Measurements from ENCODE around the gene LRRC4C. TPM values are rescaled to one million over a fixed set of nuclear protein-coding genes. Genes with fewer than 3 reads are reported as not detected.
A peak's percentile ranks its signal among the peaks of the same experiment; 100 is the strongest.

The LRRC4C gene
- total and polyA plus RNA-seq, 2 experiments from 2014 or later: 0.35 to 1.1 TPM

DNA sequence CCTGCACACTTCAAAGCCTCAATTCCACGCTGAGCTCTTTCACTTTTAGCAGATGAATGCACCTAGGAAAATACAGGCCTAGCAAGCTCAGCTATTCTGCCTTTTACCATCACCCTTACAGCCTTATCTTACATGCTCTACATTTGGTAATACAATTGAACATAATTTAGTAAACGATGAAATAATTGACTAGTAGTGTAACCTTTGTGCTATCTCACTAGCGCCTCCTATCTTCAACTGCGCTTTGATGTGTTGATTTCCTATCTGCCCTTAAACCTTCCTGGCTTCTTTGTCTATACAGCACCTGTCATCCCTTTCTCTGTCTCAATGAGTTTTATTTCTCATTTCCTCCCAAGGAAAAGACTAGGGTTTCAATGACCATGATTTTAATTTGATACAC, 149.7 kb downstream of the LRRC4C start:
- H3K79me2 ChIP-seq (replicated peaks; ENCODE audit: insufficient read depth): no peaks in the 10 kb centered on the region
- peaks cover 15% of the 10 kb centered on the region for H3K4me1 Mint-ChIP-seq
- TF ChIP-seq EZH2phosphoT487 (IDR thresholded peaks at IDR 0.05; ENCODE audit: unreplicated experiment) (no peak), EZH2 (IDR thresholded peaks at IDR 0.05; ENCODE audit: low read depth, unreplicated experiment) (no peak)
- TF ChIP-seq, protein P1, sequence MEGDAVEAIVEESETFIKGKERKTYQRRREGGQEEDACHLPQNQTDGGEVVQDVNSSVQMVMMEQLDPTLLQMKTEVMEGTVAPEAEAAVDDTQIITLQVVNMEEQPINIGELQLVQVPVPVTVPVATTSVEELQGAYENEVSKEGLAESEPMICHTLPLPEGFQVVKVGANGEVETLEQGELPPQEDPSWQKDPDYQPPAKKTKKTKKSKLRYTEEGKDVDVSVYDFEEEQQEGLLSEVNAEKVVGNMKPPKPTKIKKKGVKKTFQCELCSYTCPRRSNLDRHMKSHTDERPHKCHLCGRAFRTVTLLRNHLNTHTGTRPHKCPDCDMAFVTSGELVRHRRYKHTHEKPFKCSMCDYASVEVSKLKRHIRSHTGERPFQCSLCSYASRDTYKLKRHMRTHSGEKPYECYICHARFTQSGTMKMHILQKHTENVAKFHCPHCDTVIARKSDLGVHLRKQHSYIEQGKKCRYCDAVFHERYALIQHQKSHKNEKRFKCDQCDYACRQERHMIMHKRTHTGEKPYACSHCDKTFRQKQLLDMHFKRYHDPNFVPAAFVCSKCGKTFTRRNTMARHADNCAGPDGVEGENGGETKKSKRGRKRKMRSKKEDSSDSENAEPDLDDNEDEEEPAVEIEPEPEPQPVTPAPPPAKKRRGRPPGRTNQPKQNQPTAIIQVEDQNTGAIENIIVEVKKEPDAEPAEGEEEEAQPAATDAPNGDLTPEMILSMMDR (conservative IDR thresholded peaks at IDR 0.05; ENCODE audit: low read depth in 2 of 2): peak; percentile 66 to 88
- H2AFZ ChIP-seq: no peak overlapping the region
- H3K27me3 Mint-ChIP-seq (ENCODE audit: insufficient read depth, low read depth, poor library complexity): peaks cover 3% of the 10 kb centered on the region
- H3K4me3 Mint-ChIP-seq: no peak overlapping the region
- H3K27me3 ChIP-seq (ENCODE audit: insufficient read depth): no peaks in the 10 kb centered on the region
- H3K9me2 ChIP-seq (ENCODE audit: insufficient read depth): no peaks in the 10 kb centered on the region; the same call in 1 of the 2 replicates
- H3K9me3 Mint-ChIP-seq: peaks cover 7% of the 10 kb centered on the region
- no peaks in the 10 kb centered on the region for H3K36me3 ChIP-seq (ENCODE audit: insufficient read depth)
- no peaks in the 10 kb centered on the region for H3F3A ChIP-seq (replicated peaks; ENCODE audit: low read depth)
- no peak overlapping the region for H3K27ac ChIP-seq (ENCODE audit: low read depth)
- no peaks in the 10 kb centered on the region; the same call in 1 of the 2 replicates for H3K4me1 ChIP-seq (ENCODE audit: insufficient read depth)
- no peak overlapping the region for H3K27ac Mint-ChIP-seq
- DNase-seq (ENCODE audit: low spot score) (peak; percentile 72), ATAC-seq (peak; percentile 62; the same call in 2 of the 3 replicates)
- H3K36me3 Mint-ChIP-seq (ENCODE audit: low read depth): peaks cover 6% of the 10 kb centered on the region
- no peaks in the 10 kb centered on the region for H4K20me1 ChIP-seq (replicated peaks; ENCODE audit: insufficient read depth)
- H3K4me3 ChIP-seq: no peak overlapping the region
- H3K4me2 ChIP-seq: no peak overlapping the region

DNA sequence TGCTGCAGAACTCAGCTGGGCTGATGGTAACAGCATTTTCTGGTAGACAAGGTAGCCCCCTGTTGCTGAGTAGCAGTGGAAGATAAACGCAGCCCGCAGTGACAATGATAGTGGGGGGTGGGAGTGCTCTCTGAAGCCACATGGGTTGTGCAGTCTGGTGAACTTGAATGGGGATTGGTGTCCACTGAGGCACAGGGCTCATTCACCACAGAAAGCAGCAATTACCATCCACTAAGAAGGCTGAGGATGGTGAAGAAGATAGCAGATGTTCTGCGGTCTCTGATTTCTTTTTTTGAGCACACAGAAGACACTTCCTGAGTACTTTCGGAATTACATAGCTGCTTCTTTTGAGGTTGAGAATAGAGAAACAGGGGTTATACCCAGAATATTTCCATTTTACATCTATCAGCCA, 150.3 kb downstream of the LRRC4C start:
- no peaks in the 10 kb centered on the region for H4K20me1 ChIP-seq (replicated peaks; ENCODE audit: insufficient read depth)
- ATAC-seq: peak; percentile 49
- no peaks in the 10 kb centered on the region for H3F3A ChIP-seq (replicated peaks; ENCODE audit: low read depth)
- H3K4me3 Mint-ChIP-seq: no peak overlapping the region
- no peak overlapping the region for H3K27ac Mint-ChIP-seq
- TF ChIP-seq ZNF114 (CRISPR knock-in tag; IDR thresholded peaks at IDR 0.05): no peak
- no peak for TF ChIP-seq STAT1 (IDR thresholded peaks at IDR 0.05; ENCODE audit: unreplicated experiment)
- TF ChIP-seq EZH2phosphoT487 (IDR thresholded peaks at IDR 0.05; ENCODE audit: unreplicated experiment): no peak
- TF ChIP-seq, protein P1 (conservative IDR thresholded peaks at IDR 0.05; ENCODE audit: low read depth in 2 of 2): no peak
- TF ChIP-seq NANOG (IDR thresholded peaks at IDR 0.05; ENCODE audit: borderline replicate concordance): no peak
- no peak for TF ChIP-seq JUNB (IDR thresholded peaks at IDR 0.05; ENCODE audit: unreplicated experiment)
- no peak for TF ChIP-seq CREB1 (CRISPR knock-in tag; IDR thresholded peaks at IDR 0.05; ENCODE audit: low read depth)
- no peak for TF ChIP-seq EZH2 (IDR thresholded peaks at IDR 0.05; ENCODE audit: low read depth, unreplicated experiment)
- TF ChIP-seq ZNF331 (CRISPR knock-in tag; IDR thresholded peaks at IDR 0.05; ENCODE audit: low read depth): no peak
- peaks cover 6% of the 10 kb centered on the region for H3K36me3 Mint-ChIP-seq (ENCODE audit: low read depth)
- no peaks in the 10 kb centered on the region for H3K36me3 ChIP-seq (ENCODE audit: insufficient read depth)
- no peak overlapping the region for H3K4me2 ChIP-seq
- H3K79me2 ChIP-seq (replicated peaks; ENCODE audit: insufficient read depth): no peaks in the 10 kb centered on the region
- no peak overlapping the region for H3K27ac ChIP-seq (ENCODE audit: low read depth)
- H3K4me3 ChIP-seq: no peak overlapping the region
- peaks cover 15% of the 10 kb centered on the region for H3K4me1 Mint-ChIP-seq
- no peaks in the 10 kb centered on the region for H3K27me3 ChIP-seq (ENCODE audit: insufficient read depth)
- peaks cover 7% of the 10 kb centered on the region for H3K9me3 Mint-ChIP-seq
- no peaks in the 10 kb centered on the region; the same call in 1 of the 2 replicates for H3K9me2 ChIP-seq (ENCODE audit: insufficient read depth)
- no peaks in the 10 kb centered on the region; the same call in 1 of the 2 replicates for H3K4me1 ChIP-seq (ENCODE audit: insufficient read depth)
- peak; percentile 11 for DNase-seq (ENCODE audit: low spot score)
- H2AFZ ChIP-seq: peak overlapping the region; percentile 11
- H3K27me3 Mint-ChIP-seq (ENCODE audit: insufficient read depth, low read depth, poor library complexity): peaks cover 3% of the 10 kb centered on the region

Data from GM23338 (cell line).